ENCODE data around the gene NBPF4. TPM values are rescaled to one million over a fixed set of nuclear protein-coding genes. Genes with fewer than 3 reads are reported as not detected.

NBPF4 gene
- total RNA-seq, 1 donor from 2014 or later = not detected

GRCh38 chr1:108199781-108200686 is 43.8 kb downstream of the NBPF4 start, which contains the start of gene SLC25A24:
SLC25A24 (minus strand) TSS chr1:108200343; CDS start chr1:108200138, 205 bp downstream.
- Histone ChIP-seq H3K4me1 (peaks cover 32% of the 10 kb centered on the region), H3K36me3 (peaks cover 13% of the 10 kb centered on the region), H3K4me3 (peak within 1 kb of the TSS; percentile 93), H3K9me3 (no peaks in the 10 kb centered on the region), H3K27ac (peak within 1 kb of the TSS; percentile 97), H3K27me3 (ENCODE audit: low read depth) (no peaks in the 10 kb centered on the region)
- DNase-seq (peak; percentile 92), ATAC-seq (peak; percentile 98 to 99)
- TF ChIP-seq, protein P1, sequence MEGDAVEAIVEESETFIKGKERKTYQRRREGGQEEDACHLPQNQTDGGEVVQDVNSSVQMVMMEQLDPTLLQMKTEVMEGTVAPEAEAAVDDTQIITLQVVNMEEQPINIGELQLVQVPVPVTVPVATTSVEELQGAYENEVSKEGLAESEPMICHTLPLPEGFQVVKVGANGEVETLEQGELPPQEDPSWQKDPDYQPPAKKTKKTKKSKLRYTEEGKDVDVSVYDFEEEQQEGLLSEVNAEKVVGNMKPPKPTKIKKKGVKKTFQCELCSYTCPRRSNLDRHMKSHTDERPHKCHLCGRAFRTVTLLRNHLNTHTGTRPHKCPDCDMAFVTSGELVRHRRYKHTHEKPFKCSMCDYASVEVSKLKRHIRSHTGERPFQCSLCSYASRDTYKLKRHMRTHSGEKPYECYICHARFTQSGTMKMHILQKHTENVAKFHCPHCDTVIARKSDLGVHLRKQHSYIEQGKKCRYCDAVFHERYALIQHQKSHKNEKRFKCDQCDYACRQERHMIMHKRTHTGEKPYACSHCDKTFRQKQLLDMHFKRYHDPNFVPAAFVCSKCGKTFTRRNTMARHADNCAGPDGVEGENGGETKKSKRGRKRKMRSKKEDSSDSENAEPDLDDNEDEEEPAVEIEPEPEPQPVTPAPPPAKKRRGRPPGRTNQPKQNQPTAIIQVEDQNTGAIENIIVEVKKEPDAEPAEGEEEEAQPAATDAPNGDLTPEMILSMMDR (IDR thresholded peaks at IDR 0.05) = no peak
- intact Hi-C loops (cut with DNase I) = no loop called here

- peaks cover 18% of the 10 kb centered on the region for H3K36me3 ChIP-seq
- intact Hi-C loops (cut with DNase I) = no loop called here
- H3K4me3 ChIP-seq = peak overlapping the region; percentile 93
- H3K9me3 ChIP-seq = no peaks in the 10 kb centered on the region
- H3K4me1 ChIP-seq = peaks cover 32% of the 10 kb centered on the region
- TF ChIP-seq, protein P1 (IDR thresholded peaks at IDR 0.05) = no peak
- peak overlapping the region; percentile 97 for H3K27ac ChIP-seq
- peak; percentile 37 to 56 for ATAC-seq
- DNase-seq = no peak
- no peaks in the 10 kb centered on the region for H3K27me3 ChIP-seq (ENCODE audit: low read depth)
Measured at GRCh38 chr1:108199201-108199691, 44.6 kb downstream of the NBPF4 start.

- no peak for ATAC-seq
- DNase-seq = no peak
- TF ChIP-seq, protein P1 (IDR thresholded peaks at IDR 0.05) = no peak
- H3K4me3 ChIP-seq = no peak overlapping the region
- peaks cover 22% of the 10 kb centered on the region for H3K4me1 ChIP-seq
- intact Hi-C loops (cut with DNase I) = no loop called here
- H3K27me3 ChIP-seq (ENCODE audit: low read depth) = no peaks in the 10 kb centered on the region
- peaks cover 18% of the 10 kb centered on the region for H3K36me3 ChIP-seq
- H3K9me3 ChIP-seq = no peaks in the 10 kb centered on the region
- no peak overlapping the region for H3K27ac ChIP-seq
Measured at GRCh38 chr1:108194051-108194450, 49.8 kb downstream of the NBPF4 start.

DNA sequence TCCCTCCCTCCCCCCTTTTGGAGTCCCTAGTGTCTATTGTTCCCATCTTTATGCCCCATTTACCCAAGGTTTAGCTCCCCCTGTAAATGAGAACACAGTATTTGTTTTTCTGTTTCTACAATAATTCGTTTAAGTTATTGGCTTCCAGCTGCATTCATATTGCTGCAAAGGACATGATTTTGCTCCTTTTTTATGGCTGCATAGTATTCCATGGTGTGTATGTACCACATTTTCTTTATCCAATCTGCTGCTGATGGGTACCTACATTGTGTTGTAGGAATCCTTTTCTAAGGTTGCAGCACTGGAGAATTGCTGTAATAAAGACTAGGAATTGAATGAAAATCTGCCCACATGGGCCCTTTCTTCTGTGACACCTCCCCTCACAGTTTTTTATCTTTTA is 50.5 kb downstream of the NBPF4 start:
- DNase-seq = no peak
- no peak for ATAC-seq
- H3K4me1 ChIP-seq = peaks cover 15% of the 10 kb centered on the region
- intact Hi-C loops (cut with DNase I) = no loop called here
- no peak overlapping the region for H3K4me3 ChIP-seq
- peaks cover 18% of the 10 kb centered on the region for H3K36me3 ChIP-seq
- TF ChIP-seq, protein P1 (IDR thresholded peaks at IDR 0.05) = no peak
- no peak overlapping the region for H3K27ac ChIP-seq
- H3K27me3 ChIP-seq (ENCODE audit: low read depth) = no peaks in the 10 kb centered on the region
- no peaks in the 10 kb centered on the region for H3K9me3 ChIP-seq

- Histone ChIP-seq H3K36me3 (peaks cover 18% of the 10 kb centered on the region), H3K27ac (no peak overlapping the region), H3K27me3 (ENCODE audit: low read depth) (no peaks in the 10 kb centered on the region), H3K9me3 (no peaks in the 10 kb centered on the region), H3K4me3 (no peak overlapping the region), H3K4me1 (peaks cover 8% of the 10 kb centered on the region)
- TF ChIP-seq, protein P1 (IDR thresholded peaks at IDR 0.05) = no peak
- ATAC-seq = no peak
- intact Hi-C loops (cut with DNase I) = no loop called here
- DNase-seq = no peak
Measured at GRCh38 chr1:108192581-108192980, 51.3 kb downstream of the NBPF4 start.
